ENCODE data around the gene STARD13.

DNA sequence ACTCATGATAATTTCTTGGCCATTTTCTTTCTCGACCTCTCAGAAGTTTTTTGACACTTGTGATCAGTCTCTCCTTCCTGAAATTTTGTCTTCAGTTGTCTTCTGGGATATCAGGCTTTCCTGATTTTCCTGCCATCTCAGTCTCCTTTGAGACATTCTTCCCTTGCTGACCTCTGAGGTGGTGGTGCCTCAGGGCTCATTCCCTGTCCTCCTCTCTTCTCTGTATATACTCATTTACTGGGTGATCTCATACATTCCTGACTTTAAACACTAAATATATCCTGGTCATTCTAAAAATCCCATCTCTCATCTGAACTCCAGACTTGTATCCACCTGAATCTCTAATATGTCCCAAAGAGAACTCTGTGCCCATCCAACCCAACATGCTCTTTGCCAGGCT, 31.3 kb upstream of the STARD13 start:
- no peak for TF ChIP-seq EZH2 (IDR thresholded peaks at IDR 0.05; ENCODE audit: borderline replicate concordance, insufficient read depth, low read depth, low read length, poor library complexity, severe bottlenecking)
- TF ChIP-seq, protein P1, sequence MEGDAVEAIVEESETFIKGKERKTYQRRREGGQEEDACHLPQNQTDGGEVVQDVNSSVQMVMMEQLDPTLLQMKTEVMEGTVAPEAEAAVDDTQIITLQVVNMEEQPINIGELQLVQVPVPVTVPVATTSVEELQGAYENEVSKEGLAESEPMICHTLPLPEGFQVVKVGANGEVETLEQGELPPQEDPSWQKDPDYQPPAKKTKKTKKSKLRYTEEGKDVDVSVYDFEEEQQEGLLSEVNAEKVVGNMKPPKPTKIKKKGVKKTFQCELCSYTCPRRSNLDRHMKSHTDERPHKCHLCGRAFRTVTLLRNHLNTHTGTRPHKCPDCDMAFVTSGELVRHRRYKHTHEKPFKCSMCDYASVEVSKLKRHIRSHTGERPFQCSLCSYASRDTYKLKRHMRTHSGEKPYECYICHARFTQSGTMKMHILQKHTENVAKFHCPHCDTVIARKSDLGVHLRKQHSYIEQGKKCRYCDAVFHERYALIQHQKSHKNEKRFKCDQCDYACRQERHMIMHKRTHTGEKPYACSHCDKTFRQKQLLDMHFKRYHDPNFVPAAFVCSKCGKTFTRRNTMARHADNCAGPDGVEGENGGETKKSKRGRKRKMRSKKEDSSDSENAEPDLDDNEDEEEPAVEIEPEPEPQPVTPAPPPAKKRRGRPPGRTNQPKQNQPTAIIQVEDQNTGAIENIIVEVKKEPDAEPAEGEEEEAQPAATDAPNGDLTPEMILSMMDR (IDR thresholded peaks at IDR 0.05): no peak

Measured in B cell (primary cell).